Liver (tissue), 9 donors: ENCODE data around the gene SLC39A12. TPM values are rescaled to one million over a fixed set of nuclear protein-coding genes. Genes with fewer than 3 reads are reported as not detected.

ENCODE experiments used
- DNase-seq: peaks from one replicate; pipeline ENCODE4 v3.0.0-alpha.2; 2017; ENCODE audit warnings: low spot score
- H3K27ac ChIP-seq, 2 donors: one replicate each; pipeline ENCODE4 v1.7.0; 2013; ENCODE audit warnings: inconsistent platforms in 2 of 2, low read length in 2 of 2, control low read depth in 1 of 2, low read depth in 1 of 2, mild to moderate bottlenecking in 1 of 2
- H3K27me3 ChIP-seq, 4 donors: one replicate each; pipeline versions ENCODE4 v1.6.1 to v1.7.0; 2013; ENCODE audit warnings: low read length in 3 of 4, inconsistent platforms in 1 of 4, mild to moderate bottlenecking in 1 of 4, moderate library complexity in 1 of 4; ENCODE audit not compliant: control insufficient read depth in 4 of 4, insufficient read depth in 4 of 4
- H3K36me3 ChIP-seq, 4 donors: one replicate each; pipeline versions ENCODE4 v1.6.1 to v1.7.0; 2013; ENCODE audit warnings: low read length in 3 of 4, mild to moderate bottlenecking in 3 of 4, low read depth in 1 of 4, moderate library complexity in 1 of 4; ENCODE audit not compliant: control insufficient read depth in 4 of 4, insufficient read depth in 3 of 4
- H3K4me1 ChIP-seq, 4 donors: one replicate each; pipeline versions ENCODE4 v1.6.1 to v1.7.0; 2013; ENCODE audit warnings: low read length in 3 of 4, mild to moderate bottlenecking in 3 of 4, moderate library complexity in 1 of 4; ENCODE audit not compliant: control insufficient read depth in 4 of 4, insufficient read depth in 4 of 4
- H3K4me3 ChIP-seq, 3 donors: one replicate each; pipeline versions ENCODE4 v1.6.1 to v1.7.0; 2013; ENCODE audit warnings: low read length in 3 of 3, control low read depth in 1 of 3, low read depth in 1 of 3, mild to moderate bottlenecking in 1 of 3
- H3K9ac ChIP-seq, 2 donors: one replicate each; pipeline ENCODE4 v1.7.0; 2013; ENCODE audit warnings: low read length in 2 of 2, mild to moderate bottlenecking in 2 of 2, moderate library complexity in 2 of 2, control low read depth in 1 of 2, low read depth in 1 of 2
- H3K9me3 ChIP-seq, 4 donors: one replicate each; pipeline versions ENCODE4 v1.6.1 to v1.7.0; 2013; ENCODE audit warnings: low read length in 3 of 4; ENCODE audit not compliant: control insufficient read depth in 4 of 4
- EGR1 ChIP-seq, 2 donors: IDR thresholded peaks; 2 replicates each; pipeline ENCODE4 v1.6.1; 2016 to 2018; ENCODE audit warnings: antibody characterized with exemption in 2 of 2, low read depth in 2 of 2
- FOXA1 ChIP-seq: IDR thresholded peaks from 2 replicates; pipeline ENCODE4 v1.6.1; 2016; ENCODE audit warnings: antibody characterized with exemption
- FOXA2 ChIP-seq: IDR thresholded peaks from 2 replicates; pipeline ENCODE4 v1.6.1; 2016; ENCODE audit warnings: antibody characterized with exemption
- GABPA ChIP-seq, 2 donors: IDR thresholded peaks in 1 of 2; conservative IDR thresholded peaks in 1 of 2; 2 replicates each; pipeline ENCODE4 v1.6.1; 2016; ENCODE audit warnings: antibody characterized with exemption in 2 of 2, mild to moderate bottlenecking in 1 of 2, moderate library complexity in 1 of 2
- HNF4A ChIP-seq, 2 donors: conservative IDR thresholded peaks; 2 replicates each; pipeline ENCODE4 v1.6.1; 2016; ENCODE audit warnings: antibody characterized with exemption in 2 of 2, mild to moderate bottlenecking in 2 of 2
- HNF4G ChIP-seq: IDR thresholded peaks from 2 replicates; pipeline ENCODE4 v1.6.1; 2016; ENCODE audit warnings: antibody characterized with exemption
- JUND ChIP-seq, 2 donors: IDR thresholded peaks; 2 replicates each; pipeline ENCODE4 v1.6.1; 2016; ENCODE audit warnings: antibody characterized with exemption in 2 of 2
- NR2F2 ChIP-seq: IDR thresholded peaks from 2 replicates; pipeline ENCODE4 v1.6.1; 2016; ENCODE audit warnings: antibody characterized with exemption
- RAD21 ChIP-seq, 2 donors: IDR thresholded peaks; 2 replicates each; pipeline ENCODE4 v1.6.1; 2016; ENCODE audit warnings: antibody characterized with exemption in 2 of 2, mild to moderate bottlenecking in 2 of 2
- RXRA ChIP-seq, 2 donors: IDR thresholded peaks; 2 replicates each; pipeline ENCODE4 v1.6.1; 2017 to 2018; ENCODE audit warnings: antibody characterized with exemption in 2 of 2, mild to moderate bottlenecking in 1 of 2
- SP1 ChIP-seq: IDR thresholded peaks from 2 replicates; pipeline ENCODE4 v1.6.1; 2018; ENCODE audit warnings: antibody characterized with exemption, mild to moderate bottlenecking
- TAF1 ChIP-seq: conservative IDR thresholded peaks from 2 replicates; pipeline ENCODE4 v1.6.1; 2016; ENCODE audit warnings: antibody characterized with exemption, mild to moderate bottlenecking
- YY1 ChIP-seq: IDR thresholded peaks from 2 replicates; pipeline ENCODE4 v1.6.1; 2016; ENCODE audit warnings: antibody characterized with exemption, mild to moderate bottlenecking
- WGBS: extraction: QIAGEN DNeasy Blood & Tissue Kit; methylation state at CpG from one replicate; pipeline ENCODE4 v1.1.7; 2013; 5-methylcytosine and 5-hydroxymethylcytosine counted together
- polyA plus RNA-seq, 2 donors: library from polyadenylated mRNA; stranded (reverse) in 1 of 2; unstranded in 1 of 2; fragments of 200-250 nt in 1 of 2; fragments of >200 nt in 1 of 2; fragmentation: Nextera tagmentation in 1 of 2; extraction: Ambion mirVana in 1 of 2; gene quantifications; one replicate each; pipeline versions ENCODE4 v1.2.1 to v1.2.3, GENCODE V29; 2013 to 2015
- total RNA-seq, 2 donors: library from RNA; depleted of rRNA; stranded (reverse); fragments of >200 nt; gene quantifications; one replicate each; pipeline ENCODE4 v1.2.3, GENCODE V29; 2014
- TF ChIP-seq, protein P1 (sequence below): fragments of 150-350 bp; IDR thresholded peaks from 2 replicates; pipeline ENCODE4 v1.5.1; 2017; ENCODE audit warnings: improper control_type of control experiment, low read depth, low read length; ENCODE audit not compliant: missing input control
- TF ChIP-seq, protein P2 (sequence below): IDR thresholded peaks from 2 replicates; pipeline ENCODE4 v1.6.1; 2016; ENCODE audit warnings: antibody characterized with exemption
- TF ChIP-seq, protein P3 (sequence below): IDR thresholded peaks from 2 replicates; pipeline ENCODE4 v1.6.1; 2016; ENCODE audit warnings: antibody characterized with exemption
- TF ChIP-seq, protein P4 (sequence below): IDR thresholded peaks from 2 replicates; pipeline ENCODE4 v1.6.1; 2016; ENCODE audit warnings: antibody characterized with exemption
- TF ChIP-seq, protein P5 (sequence below): IDR thresholded peaks from 2 replicates; pipeline ENCODE4 v1.6.1; 2016; ENCODE audit warnings: antibody characterized with exemption, mild to moderate bottlenecking
- donor health status: healthy.
- donor health status: healthy.
- donor health status: healthy.
- donor health status: healthy.
- donor health status: healthy.

The SLC39A12 gene
- total and polyA plus RNA-seq, 4 donors: 0.05 to 0.08 TPM; not detected in 2

DNA sequence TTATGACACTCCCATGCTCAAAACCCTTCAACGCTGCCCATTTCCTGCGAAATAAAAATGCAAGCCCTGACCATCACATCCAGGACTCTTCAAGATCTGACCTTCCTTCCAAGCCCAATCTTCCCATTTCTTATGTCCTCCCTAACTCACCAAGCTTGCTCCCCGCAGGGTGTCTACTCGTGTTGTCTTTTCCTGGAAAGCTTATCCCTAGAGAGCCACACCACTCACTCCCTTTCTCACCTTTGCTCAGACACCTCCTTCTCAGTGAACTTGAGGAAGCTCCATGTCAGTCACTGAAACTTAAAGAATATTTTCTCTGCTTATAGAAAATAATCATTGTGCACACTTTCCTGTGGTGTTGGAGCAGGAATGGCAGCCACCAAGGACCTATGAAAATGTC is 134.1 kb downstream of the SLC39A12 start:
- Histone ChIP-seq H3K9ac (no peak overlapping the region), H3K27me3 (peaks cover 0 to 2% (median 0%) of the 10 kb centered on the region in 4 donors), H3K4me1 (no peaks in the 10 kb centered on the region), H3K27ac (no peak overlapping the region), H3K9me3 (no peaks in the 10 kb centered on the region), H3K4me3 (no peak overlapping the region), H3K36me3 (no peaks in the 10 kb centered on the region)
- WGBS: 78% methylated on average over 4 of the region's 4 CpGs
- TF ChIP-seq YY1 (no peak), FOXA2 (no peak), JUND (IDR thresholded peaks at IDR 0.05) (no peak), GABPA (IDR thresholded peaks at IDR 0.05 in 1 of 2, conservative IDR thresholded peaks at IDR 0.05 in 1 of 2) (no peak), TAF1 (no peak), HNF4G (no peak), RXRA (IDR thresholded peaks at IDR 0.05) (no peak), SP1 (no peak), FOXA1 (no peak), EGR1 (IDR thresholded peaks at IDR 0.05; ENCODE audit: low read depth in 2 of 2) (no peak), HNF4A (conservative IDR thresholded peaks at IDR 0.05) (no peak), NR2F2 (no peak)
- TF ChIP-seq, protein P1, sequence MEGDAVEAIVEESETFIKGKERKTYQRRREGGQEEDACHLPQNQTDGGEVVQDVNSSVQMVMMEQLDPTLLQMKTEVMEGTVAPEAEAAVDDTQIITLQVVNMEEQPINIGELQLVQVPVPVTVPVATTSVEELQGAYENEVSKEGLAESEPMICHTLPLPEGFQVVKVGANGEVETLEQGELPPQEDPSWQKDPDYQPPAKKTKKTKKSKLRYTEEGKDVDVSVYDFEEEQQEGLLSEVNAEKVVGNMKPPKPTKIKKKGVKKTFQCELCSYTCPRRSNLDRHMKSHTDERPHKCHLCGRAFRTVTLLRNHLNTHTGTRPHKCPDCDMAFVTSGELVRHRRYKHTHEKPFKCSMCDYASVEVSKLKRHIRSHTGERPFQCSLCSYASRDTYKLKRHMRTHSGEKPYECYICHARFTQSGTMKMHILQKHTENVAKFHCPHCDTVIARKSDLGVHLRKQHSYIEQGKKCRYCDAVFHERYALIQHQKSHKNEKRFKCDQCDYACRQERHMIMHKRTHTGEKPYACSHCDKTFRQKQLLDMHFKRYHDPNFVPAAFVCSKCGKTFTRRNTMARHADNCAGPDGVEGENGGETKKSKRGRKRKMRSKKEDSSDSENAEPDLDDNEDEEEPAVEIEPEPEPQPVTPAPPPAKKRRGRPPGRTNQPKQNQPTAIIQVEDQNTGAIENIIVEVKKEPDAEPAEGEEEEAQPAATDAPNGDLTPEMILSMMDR: no peak
- TF ChIP-seq, protein P2, sequence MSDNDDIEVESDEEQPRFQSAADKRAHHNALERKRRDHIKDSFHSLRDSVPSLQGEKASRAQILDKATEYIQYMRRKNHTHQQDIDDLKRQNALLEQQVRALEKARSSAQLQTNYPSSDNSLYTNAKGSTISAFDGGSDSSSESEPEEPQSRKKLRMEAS: no peak
- TF ChIP-seq, protein P3, sequence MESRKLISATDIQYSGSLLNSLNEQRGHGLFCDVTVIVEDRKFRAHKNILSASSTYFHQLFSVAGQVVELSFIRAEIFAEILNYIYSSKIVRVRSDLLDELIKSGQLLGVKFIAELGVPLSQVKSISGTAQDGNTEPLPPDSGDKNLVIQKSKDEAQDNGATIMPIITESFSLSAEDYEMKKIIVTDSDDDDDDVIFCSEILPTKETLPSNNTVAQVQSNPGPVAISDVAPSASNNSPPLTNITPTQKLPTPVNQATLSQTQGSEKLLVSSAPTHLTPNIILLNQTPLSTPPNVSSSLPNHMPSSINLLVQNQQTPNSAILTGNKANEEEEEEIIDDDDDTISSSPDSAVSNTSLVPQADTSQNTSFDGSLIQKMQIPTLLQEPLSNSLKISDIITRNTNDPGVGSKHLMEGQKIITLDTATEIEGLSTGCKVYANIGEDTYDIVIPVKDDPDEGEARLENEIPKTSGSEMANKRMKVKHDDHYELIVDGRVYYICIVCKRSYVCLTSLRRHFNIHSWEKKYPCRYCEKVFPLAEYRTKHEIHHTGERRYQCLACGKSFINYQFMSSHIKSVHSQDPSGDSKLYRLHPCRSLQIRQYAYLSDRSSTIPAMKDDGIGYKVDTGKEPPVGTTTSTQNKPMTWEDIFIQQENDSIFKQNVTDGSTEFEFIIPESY: no peak
- TF ChIP-seq, protein P4, sequence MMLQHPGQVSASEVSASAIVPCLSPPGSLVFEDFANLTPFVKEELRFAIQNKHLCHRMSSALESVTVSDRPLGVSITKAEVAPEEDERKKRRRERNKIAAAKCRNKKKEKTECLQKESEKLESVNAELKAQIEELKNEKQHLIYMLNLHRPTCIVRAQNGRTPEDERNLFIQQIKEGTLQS: no peak
- no peak for DNase-seq

DNA sequence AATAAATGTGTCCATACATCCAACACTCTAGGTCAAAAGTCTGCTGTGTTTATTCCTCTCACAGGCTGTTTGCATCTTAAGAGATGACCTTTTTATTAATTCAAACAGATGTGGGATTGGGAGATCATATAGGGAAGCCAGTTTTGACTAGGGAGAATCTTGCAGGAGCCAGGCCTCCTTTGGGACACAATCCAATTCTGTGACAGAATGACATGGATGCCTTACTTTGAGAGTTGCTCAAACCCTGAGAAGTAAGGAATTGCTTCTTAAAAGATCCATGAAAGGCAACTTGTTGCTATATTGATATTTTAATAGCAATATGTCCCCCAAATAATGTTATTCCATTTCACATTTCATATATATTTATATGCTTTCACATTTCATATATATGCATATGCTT is 135.0 kb downstream of the SLC39A12 start:
- DNase-seq: no peak
- Histone ChIP-seq H3K27me3 (peaks cover 0 to 2% (median 0%) of the 10 kb centered on the region in 4 donors), H3K9ac (no peak overlapping the region), H3K27ac (no peak overlapping the region), H3K9me3 (peaks cover 0 to 4% (median 0%) of the 10 kb centered on the region in 4 donors), H3K4me3 (no peak overlapping the region), H3K4me1 (no peaks in the 10 kb centered on the region), H3K36me3 (no peaks in the 10 kb centered on the region)
- TF ChIP-seq JUND (IDR thresholded peaks at IDR 0.05) (no peak), RAD21 (IDR thresholded peaks at IDR 0.05) (no peak), TAF1 (no peak), HNF4G (no peak), GABPA (IDR thresholded peaks at IDR 0.05 in 1 of 2, conservative IDR thresholded peaks at IDR 0.05 in 1 of 2) (no peak), SP1 (no peak), NR2F2 (no peak), YY1 (no peak), FOXA2 (no peak), HNF4A (conservative IDR thresholded peaks at IDR 0.05) (no peak), RXRA (IDR thresholded peaks at IDR 0.05) (no peak), EGR1 (IDR thresholded peaks at IDR 0.05; ENCODE audit: low read depth in 2 of 2) (no peak), FOXA1 (no peak)
- TF ChIP-seq, protein P2: no peak
- TF ChIP-seq, protein P1: no peak
- TF ChIP-seq, protein P4: no peak
- TF ChIP-seq, protein P5, sequence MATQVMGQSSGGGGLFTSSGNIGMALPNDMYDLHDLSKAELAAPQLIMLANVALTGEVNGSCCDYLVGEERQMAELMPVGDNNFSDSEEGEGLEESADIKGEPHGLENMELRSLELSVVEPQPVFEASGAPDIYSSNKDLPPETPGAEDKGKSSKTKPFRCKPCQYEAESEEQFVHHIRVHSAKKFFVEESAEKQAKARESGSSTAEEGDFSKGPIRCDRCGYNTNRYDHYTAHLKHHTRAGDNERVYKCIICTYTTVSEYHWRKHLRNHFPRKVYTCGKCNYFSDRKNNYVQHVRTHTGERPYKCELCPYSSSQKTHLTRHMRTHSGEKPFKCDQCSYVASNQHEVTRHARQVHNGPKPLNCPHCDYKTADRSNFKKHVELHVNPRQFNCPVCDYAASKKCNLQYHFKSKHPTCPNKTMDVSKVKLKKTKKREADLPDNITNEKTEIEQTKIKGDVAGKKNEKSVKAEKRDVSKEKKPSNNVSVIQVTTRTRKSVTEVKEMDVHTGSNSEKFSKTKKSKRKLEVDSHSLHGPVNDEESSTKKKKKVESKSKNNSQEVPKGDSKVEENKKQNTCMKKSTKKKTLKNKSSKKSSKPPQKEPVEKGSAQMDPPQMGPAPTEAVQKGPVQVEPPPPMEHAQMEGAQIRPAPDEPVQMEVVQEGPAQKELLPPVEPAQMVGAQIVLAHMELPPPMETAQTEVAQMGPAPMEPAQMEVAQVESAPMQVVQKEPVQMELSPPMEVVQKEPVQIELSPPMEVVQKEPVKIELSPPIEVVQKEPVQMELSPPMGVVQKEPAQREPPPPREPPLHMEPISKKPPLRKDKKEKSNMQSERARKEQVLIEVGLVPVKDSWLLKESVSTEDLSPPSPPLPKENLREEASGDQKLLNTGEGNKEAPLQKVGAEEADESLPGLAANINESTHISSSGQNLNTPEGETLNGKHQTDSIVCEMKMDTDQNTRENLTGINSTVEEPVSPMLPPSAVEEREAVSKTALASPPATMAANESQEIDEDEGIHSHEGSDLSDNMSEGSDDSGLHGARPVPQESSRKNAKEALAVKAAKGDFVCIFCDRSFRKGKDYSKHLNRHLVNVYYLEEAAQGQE: no peak
- TF ChIP-seq, protein P3: no peak
